NOMO-1 treated with DMSO at 0.1 percent for 48 hours (cell line): ENCODE results near the gene EMILIN3.
A peak's percentile ranks its signal among the peaks of the same experiment; 100 is the strongest.

ENCODE experiments used
- DNase-seq: peaks from one replicate; lab custom pipeline; 2025; ENCODE audit not compliant: unreplicated experiment; lab: John Stamatoyannopoulos, UW

Gene EMILIN3

GRCh38 chr20:41366546-41367392 lies at the start of gene EMILIN3:
EMILIN3 (minus strand) TSS chr20:41366818; CDS start chr20:41366634, 184 bp downstream.
- no peak for DNase-seq

- no peak for DNase-seq
Observed at GRCh38 chr20:41415191-41415590, 48.6 kb upstream of the EMILIN3 start.

GRCh38 chr20:41413169-41413568 lies 46.6 kb upstream of the EMILIN3 start:
- no peak for DNase-seq

GRCh38 chr20:41412324-41413120 lies 45.9 kb upstream of the EMILIN3 start:
- DNase-seq: no peak

- peak; percentile 30 for DNase-seq
Observed at GRCh38 chr20:41411391-41411847, 44.8 kb upstream of the EMILIN3 start.

GRCh38 chr20:41408986-41409385 lies 42.4 kb upstream of the EMILIN3 start:
- no peak for DNase-seq

GRCh38 chr20:41408156-41408794 lies 41.7 kb upstream of the EMILIN3 start:
- no peak for DNase-seq

GRCh38 chr20:41407607-41408006 lies 41.0 kb upstream of the EMILIN3 start:
- no peak for DNase-seq

GRCh38 chr20:41406896-41407444 lies 40.4 kb upstream of the EMILIN3 start:
- no peak for DNase-seq

GRCh38 chr20:41406353-41406752 lies 39.7 kb upstream of the EMILIN3 start:
- DNase-seq: no peak

GRCh38 chr20:41405436-41405835 lies 38.8 kb upstream of the EMILIN3 start:
- no peak for DNase-seq

- no peak for DNase-seq
Observed at GRCh38 chr20:41403604-41404003, 37.0 kb upstream of the EMILIN3 start.

GRCh38 chr20:41398408-41398807 lies 31.8 kb upstream of the EMILIN3 start:
- no peak for DNase-seq

GRCh38 chr20:41395667-41396664 lies 29.3 kb upstream of the EMILIN3 start:
- no peak for DNase-seq

- DNase-seq: no peak
Observed at GRCh38 chr20:41394931-41395666, 28.5 kb upstream of the EMILIN3 start.

- DNase-seq: no peak
Observed at GRCh38 chr20:41394081-41394480, 27.5 kb upstream of the EMILIN3 start.

- no peak for DNase-seq
Observed at GRCh38 chr20:41393705-41394066, 27.1 kb upstream of the EMILIN3 start.

- DNase-seq: no peak
Observed at GRCh38 chr20:41392871-41393704, 26.5 kb upstream of the EMILIN3 start.
